SW480 (cell line): Measurements from ENCODE around the gene SLC7A5.
A peak's percentile ranks its signal among the peaks of the same experiment; 100 is the strongest.

Source experiments
- DNase-seq: peaks from one replicate; pipeline ENCODE4 v3.0.0-alpha.2; 2016; ENCODE audit warnings: low spot score

SLC7A5 gene

DNA sequence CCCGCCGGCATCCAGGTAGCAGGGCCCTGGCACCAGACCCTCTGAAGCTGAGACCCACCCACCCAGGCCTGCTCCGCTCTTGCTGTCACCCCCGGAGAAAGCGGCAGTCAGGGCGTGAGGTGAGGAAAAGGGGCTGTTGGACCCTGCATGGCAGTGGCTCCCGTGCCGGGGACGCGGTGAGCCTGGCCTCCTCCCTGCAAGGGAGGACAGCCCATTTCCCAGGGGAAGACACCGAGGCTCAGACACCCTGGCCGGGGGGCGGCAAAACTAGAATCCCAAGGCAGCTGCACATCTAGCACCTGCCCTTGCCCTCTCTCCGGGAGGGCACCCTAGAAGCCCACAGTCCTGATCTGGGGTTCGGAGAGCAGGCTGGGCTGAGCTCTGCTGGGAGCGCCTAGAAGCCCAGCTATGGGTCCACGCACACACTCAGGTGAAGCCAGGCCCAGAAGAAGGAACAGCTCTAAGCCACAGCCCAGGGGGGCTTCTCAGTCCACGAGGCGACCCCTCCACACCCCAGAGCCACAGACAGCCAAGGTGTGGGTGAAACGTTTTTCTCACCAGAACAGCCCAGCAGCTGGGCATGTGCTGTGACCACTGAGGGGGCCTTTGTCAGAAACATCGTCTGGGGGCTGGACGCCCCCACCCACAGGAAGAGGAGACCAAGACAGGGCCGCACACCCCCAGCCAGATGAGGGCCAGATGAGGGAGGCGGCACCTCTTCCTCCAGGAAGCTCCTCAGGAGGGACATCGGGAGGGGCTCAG is 22.4 kb downstream of the SLC7A5 start:
- DNase-seq: no peak

DNA sequence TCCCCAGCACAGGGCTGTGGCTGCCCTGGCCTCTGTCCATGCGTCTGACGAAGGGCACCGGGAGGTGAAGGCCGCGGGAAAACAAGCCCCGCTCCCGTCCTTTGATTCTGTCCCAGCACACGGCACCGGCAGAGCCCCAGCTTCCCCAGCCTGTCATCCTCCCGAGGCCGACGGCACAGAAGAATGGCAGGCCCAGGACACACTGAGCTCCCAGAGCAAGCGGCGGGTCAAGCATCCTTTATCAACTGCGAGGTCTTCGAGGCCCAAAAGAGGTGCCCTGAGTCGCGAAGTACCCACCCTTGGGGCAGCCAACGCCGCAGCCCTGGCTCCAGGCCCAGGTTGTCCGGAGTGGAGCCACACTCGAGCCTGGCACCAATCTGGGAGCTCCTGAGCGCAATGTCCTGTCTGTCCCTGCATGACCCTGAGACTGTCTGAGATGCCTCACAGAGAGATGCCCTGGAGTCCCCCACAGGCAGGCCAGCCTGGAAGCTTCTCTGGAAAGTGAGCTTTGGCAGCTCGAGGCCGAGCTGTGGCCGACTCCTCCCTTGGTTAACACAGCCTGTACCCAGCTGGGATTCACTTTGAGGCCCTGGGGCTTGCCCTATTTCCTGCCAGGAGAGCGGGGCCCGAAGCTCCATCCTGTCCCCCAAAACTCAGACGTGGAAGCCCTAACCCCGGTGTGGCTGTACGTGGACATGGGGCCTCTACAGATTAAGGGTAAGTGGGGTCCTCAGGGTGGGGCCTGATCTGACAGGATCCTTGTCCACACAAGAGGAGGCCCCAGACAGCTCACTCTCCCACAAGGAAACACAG is 23.3 kb downstream of the SLC7A5 start:
- no peak for DNase-seq

DNA sequence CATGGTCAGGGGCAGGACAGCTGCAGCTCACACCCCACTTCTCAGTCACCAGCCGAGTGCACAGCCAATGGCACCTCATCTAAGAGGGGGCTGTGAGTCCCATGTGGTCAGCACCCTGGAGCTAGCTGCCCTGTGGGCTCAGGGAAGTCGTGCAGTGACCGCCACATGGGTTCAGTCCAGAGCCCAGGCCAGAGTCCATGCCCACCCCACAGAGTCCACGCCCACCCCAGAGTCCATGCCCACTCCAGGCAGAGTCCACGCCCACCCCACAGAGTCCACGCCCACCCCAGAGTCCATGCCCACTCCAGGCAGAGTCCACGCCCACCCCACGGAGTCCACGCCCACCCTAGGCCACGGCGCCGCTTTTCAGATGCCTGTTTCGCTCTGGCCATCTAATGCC is 24.1 kb downstream of the SLC7A5 start:
- DNase-seq: no peak

DNA sequence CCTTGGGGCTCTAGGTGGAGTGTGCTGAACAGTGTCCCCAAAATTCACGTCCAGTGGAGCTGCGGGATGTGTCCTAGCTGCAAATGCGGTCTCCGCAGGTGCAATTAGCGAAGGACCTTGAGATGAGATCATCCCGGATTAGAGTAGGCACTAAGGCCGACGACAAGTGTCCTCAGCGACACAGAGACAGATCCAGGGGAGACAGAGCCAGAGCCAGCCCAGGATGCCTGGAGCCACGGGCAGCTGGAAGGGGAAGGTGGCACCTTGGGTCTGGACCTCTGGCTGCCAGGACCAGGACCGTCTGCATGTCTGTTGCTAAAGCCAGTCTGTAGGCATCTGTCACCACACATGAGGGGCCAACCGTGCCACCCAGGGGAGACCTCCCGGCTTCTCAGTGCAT is 24.5 kb downstream of the SLC7A5 start:
- DNase-seq: no peak

DNA sequence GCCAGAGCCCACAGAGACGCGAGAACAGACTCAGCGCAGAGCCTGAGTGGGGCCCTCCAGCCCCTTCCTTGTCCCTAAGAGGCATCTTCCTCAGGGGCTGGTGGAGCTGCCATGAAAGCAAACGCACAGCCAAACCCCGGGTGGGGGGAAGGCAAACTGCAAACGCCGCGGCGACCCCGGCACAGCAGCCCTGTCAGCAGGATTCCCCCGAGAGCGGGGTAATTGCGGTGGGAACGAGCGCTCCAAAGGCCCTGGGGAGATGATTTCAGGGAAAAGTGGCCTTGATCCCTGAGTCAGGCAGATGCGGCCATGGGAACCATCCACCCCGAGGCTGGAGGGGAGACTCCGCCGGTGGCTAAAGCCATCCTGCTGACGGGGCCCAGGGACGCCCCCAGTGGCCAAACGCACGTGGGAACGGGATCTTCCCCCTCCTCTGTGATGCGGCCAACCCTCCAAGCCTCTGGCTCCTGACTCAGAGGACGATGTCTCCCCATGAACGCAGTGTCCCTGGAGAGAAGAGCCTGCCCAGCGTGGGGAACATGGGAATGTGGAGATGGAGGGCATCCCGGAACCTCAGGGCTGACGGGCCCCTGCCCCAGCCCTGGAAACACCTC is 25.1 kb downstream of the SLC7A5 start:
- no peak for DNase-seq

- DNase-seq: no peak
Measured at GRCh38 chr16:87843678-87844105, 25.6 kb downstream of the SLC7A5 start.

DNA sequence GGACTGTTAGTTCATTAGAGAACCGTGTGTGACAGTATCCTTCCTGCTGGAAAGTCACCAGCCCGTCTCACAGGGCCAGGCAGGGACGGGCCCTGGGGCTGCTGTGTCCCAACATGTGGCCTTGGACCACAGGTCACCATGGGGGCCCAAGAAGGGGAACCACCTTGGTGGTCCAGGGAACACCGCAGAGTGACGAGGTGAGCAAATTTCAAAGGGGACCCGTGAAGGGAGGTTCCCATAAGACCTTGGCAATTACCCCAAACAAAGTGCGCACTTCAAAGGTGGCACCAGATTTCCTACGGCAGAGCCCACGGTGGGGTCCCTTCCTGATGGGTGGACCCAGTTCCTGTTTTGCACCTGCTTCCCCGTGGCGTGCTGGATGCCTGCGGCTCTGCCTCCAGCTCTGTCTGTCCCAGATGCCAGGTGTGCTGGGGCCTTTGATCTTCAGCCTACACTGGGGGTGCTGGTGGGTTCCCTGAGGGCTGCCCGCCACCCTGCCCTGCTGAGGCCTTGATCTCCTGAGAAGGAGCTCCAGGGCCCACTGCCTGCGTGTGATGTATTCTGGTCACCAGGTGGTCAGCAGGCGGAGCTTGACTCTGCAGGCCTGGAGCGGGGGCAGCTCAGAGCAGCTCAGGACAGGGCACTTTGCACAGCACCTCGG is 27.0 kb downstream of the SLC7A5 start:
- DNase-seq: peak; percentile 96

DNA sequence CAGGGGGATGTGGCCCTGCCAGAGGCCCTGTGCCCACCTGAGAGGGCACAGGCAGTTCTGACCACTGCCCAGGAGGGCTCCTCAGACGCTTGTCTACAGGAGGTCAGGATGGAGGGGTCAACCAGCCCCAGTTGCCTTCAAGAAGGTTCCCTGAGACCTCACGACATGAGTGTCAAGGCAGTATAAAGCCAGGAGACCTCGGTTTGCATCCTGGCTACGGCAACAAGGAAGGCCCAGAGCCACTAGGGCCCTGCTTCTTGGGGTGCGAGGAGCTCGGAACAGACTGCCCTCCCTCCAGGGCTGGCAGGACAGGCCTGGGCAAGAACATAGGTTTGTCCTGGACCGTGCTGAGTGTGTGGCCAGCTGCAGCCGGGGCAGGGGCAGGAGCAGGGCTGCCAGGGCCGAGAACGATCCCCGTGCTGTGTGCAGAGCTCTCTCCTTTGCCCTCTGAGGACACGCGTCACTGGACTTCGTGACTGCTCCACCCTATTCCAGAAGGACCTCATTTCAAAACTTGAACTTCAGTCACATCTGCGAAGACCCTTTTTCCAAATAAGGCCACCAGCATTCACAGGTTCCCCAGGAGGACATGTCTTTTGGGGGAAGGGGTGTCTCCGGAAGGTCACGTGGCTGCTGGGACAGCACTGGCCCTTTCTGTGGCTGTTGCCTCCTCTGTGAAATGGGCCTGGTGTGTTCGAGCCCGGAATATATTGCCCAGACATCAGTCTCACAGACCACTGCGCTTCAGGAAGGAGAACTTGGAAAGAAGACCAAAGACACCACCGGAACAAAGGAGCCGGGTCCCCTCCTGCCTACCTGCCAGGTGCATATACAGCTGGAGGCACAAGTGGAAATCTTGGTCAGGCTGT is 27.7 kb downstream of the SLC7A5 start:
- no peak for DNase-seq

GRCh38 chr16:87840271-87840978 is 28.9 kb downstream of the SLC7A5 start:
- no peak for DNase-seq

DNA sequence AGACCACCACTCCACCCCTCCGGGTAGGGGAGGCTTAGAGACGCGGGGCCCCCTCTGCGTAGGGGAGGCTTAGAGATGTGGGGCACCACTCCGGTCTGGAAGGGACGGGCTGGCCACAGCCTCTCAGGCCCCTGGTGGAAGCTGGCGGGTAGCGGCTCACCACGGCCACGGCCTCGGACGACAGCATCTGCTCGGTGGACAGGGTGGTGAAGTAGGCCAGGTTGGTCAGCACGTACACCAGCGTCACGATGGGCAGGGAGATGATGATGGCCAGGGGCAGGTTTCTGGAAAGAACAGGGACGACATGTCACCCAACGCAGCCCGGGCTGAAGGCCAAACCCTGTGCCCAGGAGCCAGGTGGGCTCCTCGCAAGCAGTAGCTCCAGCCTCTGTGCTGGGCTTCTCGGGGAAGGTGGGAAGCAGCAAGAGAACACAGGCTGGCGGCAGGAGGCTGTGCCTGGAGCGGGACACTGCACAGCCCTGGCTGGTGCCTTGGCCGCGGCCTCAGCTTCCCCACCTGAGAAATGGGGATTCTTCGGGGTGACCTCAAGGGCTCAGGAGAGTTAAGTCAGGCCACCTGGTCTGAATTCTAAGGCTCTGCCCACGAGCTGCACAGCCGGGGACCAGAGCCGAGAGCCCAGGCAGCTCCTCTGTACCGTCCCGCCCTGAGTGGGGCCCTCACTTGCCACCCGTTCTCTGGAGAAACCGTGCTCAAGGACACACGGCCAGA is 29.6 kb downstream of the SLC7A5 start:
- no peak for DNase-seq

DNA sequence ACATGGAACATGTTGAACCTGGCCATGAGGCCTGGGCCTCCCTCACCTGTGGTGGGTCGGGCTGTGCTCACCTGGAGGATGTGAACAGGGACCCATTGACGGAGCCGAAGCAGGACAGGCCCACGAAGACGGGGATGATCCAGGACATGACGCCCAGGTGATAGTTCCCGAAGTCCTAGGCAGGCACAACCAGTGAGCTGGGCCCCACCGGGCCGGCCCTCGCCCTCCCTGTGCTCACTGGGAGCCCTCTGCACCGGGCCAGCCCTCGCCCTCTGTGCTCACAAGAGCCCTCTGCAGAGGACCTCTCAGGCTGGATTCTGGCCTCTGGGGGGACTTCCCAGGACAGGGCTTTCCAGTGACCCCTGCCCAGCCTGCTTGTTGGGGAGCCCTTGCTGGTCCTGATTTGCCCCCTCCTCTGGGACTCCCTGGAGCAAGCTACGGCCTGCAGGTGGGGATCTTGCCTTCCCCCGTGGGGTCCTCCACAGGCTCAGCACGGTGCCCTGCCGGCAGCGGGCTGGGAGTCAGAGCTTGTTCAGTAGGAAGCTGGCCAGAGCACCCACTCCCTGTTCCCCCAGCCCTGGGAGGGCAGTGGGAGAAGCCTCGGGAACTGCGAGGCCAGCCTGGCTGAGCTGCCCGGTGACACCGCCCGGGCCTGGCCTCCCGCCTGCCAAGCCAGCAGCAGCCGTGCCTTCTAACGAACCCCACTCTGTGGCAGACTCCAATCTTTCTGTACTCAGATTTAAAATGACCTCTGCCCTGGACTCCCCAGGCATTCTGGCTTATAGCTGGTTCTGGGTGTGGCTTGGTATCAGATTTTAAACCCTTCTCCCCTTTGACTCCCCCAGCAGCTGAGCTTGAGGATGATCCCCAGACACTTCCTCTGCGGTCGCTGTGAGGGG is 30.4 kb downstream of the SLC7A5 start:
- no peak for DNase-seq

- no peak for DNase-seq
Measured at GRCh38 chr16:87837627-87838289, 31.5 kb downstream of the SLC7A5 start.

DNA sequence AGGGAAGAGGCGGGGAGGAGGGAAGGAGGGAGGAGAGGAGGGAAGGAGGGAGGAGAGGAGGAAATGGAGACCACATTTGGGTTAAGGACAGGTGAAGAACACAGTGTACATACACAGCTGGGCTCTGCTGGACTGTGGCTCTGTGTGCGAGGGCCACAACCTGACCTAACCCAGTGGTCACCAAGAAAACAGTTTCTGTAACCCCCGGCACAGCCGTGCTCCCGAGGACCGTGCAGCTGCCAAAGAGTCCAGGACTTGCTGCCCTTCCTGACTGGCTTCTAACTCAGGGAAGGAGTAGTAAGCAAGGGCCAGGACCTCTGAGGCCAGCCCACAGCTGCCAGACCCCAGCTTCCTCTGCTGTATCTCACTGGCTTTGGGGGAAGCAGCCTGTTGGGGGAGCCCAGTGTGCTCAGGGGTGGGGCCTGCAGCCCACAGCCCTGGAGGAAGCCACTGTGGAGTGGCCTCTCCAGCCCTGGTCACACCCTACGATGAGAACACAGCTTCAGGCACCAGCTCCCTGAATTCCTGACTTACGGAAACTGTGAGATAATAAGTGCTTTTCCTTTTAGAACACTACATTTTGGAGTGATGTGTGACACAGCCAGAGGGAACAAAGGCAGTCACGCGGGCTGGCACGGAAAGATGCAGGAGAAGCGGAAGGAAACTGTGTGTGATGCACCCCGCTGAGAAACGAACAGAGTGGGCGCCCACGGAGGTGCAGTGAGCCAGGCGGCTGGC is 32.3 kb downstream of the SLC7A5 start:
- DNase-seq: no peak

GRCh38 chr16:87836346-87836843 is 32.9 kb downstream of the SLC7A5 start:
- DNase-seq: no peak

DNA sequence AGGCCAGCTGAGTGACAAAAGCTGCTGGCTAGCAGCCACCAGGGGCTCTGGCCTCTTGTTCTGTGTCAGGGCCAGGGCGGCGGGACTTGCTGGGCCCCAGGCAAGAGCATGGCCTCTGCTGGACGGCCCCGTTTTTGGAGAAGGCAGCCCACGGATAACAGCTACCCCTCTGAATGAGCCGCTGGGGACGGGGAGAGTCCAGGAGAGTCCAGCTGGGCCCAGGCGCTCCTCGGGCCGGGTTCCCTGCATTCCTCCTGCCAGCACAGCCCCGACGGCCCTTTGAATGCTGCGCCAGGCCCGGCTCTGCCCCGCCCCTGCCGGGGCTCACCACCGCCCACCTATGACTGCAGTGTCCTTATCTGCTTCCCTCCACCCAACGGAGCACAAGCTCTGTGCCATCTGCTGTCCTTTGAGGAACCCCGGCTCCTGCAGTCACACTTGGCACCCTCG is 33.4 kb downstream of the SLC7A5 start:
- no peak for DNase-seq

DNA sequence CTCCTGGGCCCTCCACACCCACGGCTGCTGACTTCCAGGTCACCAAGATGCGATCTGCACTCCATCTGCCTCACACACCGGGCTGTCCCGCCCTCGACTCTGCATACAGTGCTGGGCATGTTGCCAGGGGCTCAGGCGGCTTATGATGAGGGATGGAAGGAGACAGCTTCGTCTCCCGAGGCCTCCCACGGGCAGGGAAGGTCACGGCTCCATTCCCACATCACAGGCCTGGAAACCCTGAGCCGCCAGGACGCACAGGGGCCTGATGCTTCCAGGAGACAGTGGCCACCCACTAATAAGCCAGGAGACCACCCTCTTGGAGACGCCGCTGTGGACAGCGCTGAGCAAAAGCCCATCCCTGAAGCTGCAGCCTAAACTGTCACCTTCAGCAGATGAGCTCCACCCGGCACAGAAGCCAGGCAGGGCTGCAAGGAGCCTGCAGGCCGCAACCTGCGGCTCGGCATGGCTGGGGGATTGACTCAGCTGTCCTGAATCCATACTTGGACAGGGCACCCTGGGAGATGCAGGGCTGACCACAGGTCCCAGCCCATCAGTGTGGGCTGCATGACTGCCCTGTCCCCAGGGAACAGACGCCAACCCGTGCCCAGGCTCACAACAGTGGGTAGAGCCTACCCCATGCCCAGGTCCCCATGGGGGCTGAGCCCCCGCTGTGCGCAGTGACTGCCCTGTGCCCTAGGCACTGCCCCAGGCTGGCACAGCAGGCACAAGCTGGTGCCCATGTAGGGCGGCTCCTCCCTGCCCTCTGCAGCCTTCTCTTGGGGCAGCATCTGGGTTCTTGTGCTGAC is 34.4 kb downstream of the SLC7A5 start:
- DNase-seq: no peak
